Mammary epithelial cell (primary cell): ENCODE data around the gene TSACC.

Experiments
- CTCF ChIP-seq, 2 donors: IDR thresholded peaks in 1 of 2; conservative IDR thresholded peaks in 1 of 2; 2 replicates each; pipeline ENCODE4 v1.5.1; 2011 to 2012; ENCODE audit warnings: inconsistent platforms in 2 of 2, low read length in 2 of 2, mild to moderate bottlenecking in 2 of 2, control low read depth in 1 of 2, low read depth in 1 of 2; ENCODE audit not compliant: insufficient read depth in 1 of 2; ENCODE audit errors: extremely low read depth in 1 of 2
- EZH2 ChIP-seq: IDR thresholded peaks from 2 replicates; pipeline ENCODE4 v1.6.1; 2012; ENCODE audit warnings: low read length, inconsistent platforms, borderline replicate concordance

- no peak for TF ChIP-seq EZH2
- TF ChIP-seq CTCF (conservative IDR thresholded peaks at IDR 0.05 in 1 of 2, IDR thresholded peaks at IDR 0.05 in 1 of 2; ENCODE audit: extremely low read depth in 1 of 2, insufficient read depth in 1 of 2, low read depth in 1 of 2, low read length in 2 of 2) = no peak
Observed at GRCh38 chr1:156347331-156347730, 9.0 kb downstream of the TSACC start.
